Tibial nerve (tissue), 4 donors: Measurements from ENCODE around the gene TNIP1.

ENCODE experiments used
- EP300 ChIP-seq, 2 donors: sonication (generic); formaldehyde crosslinking; IDR thresholded peaks; one replicate each; pipeline ENCODE4 v1.6.1; 2017; ENCODE audit warnings: antibody characterized with exemption in 2 of 2, mild to moderate bottlenecking in 1 of 2
- TF ChIP-seq, protein P1 (sequence below), 5 experiments: fragments of 200-600 bp in 3 of 5; fragments of 450-650 bp in 2 of 5; sonication (generic) in 3 of 5; IDR thresholded peaks; one replicate each; pipeline ENCODE4 v1.5.1; 2016 to 2019; ENCODE audit warnings: antibody characterized with exemption in 5 of 5, mild to moderate bottlenecking in 3 of 5, moderate library complexity in 2 of 5

DNA sequence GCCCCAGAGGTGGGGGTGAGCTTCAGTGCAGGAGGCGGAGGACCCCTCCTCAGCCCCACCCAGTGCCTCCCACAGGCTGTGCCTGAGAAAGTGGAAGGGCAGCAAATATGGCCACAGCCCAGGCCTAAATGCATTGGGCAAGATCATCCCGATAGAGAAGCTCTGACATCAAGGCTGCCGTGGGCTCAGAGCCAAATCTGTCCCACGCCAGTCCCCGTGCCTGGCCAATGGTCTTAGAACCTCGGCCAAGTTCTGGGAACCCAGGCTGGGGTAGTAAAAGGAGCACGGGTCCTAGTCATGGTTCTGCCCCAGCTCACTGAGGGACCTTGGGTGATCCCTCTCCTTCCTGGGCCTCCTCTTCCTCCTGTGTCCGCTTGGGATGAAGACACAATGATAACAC, 27.7 kb upstream of the TNIP1 start:
- TF ChIP-seq EP300 (IDR thresholded peaks at IDR 0.05), result no peak
- TF ChIP-seq, protein P1, sequence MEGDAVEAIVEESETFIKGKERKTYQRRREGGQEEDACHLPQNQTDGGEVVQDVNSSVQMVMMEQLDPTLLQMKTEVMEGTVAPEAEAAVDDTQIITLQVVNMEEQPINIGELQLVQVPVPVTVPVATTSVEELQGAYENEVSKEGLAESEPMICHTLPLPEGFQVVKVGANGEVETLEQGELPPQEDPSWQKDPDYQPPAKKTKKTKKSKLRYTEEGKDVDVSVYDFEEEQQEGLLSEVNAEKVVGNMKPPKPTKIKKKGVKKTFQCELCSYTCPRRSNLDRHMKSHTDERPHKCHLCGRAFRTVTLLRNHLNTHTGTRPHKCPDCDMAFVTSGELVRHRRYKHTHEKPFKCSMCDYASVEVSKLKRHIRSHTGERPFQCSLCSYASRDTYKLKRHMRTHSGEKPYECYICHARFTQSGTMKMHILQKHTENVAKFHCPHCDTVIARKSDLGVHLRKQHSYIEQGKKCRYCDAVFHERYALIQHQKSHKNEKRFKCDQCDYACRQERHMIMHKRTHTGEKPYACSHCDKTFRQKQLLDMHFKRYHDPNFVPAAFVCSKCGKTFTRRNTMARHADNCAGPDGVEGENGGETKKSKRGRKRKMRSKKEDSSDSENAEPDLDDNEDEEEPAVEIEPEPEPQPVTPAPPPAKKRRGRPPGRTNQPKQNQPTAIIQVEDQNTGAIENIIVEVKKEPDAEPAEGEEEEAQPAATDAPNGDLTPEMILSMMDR (IDR thresholded peaks at IDR 0.05), result no peak
